Measurements from ENCODE around the gene VWCE. TPM values are rescaled to one million over a fixed set of nuclear protein-coding genes. Genes with fewer than 3 reads are reported as not detected.
"Not testable (repeated sequence)": the region's sequence is repeated elsewhere in the genome, so short reads cannot be mapped to it uniquely, and the experiment has no call there.

Gene VWCE
- total and polyA plus RNA-seq, 8 donors, result 0.16 to 0.90 (median 0.36) TPM

DNA sequence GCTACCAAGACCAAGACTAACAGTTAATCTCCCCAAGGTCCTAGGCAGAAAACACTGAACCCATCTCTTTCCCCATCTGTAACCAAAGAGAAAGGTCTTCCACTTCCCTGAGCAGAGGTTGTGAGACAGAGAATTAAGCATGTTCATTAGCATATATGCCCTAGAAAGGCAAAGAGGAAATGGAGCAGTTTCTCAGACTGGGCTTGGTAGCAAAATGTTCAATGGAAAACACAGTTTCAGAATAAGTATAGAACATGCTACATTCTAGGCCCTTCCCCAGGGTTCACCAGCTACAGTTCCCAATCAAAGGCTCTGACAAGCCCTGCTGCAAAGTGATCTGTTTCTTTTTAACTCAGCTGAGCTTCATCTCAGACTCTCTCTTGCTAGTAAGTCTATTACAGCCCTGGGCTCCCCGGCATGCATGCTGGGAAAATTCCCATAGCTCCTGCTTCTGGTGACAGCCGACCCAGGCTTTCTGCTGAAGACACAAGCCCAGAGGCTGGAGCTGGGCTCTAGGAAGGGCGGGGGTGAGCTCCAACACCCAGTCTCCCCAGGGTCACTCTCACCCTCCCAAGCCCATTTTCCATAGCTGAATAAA is 62.5 kb downstream of the VWCE start:
- ATAC-seq; H3K27ac ChIP-seq; FAIRE-seq; H3K27me3 ChIP-seq; H3K4me1 ChIP-seq; H3K9me3 ChIP-seq; DNase-seq; H3K4me3 ChIP-seq; H3K36me3 ChIP-seq; intact Hi-C loops (cut with DNase I): not testable (repeated sequence)
- WGBS, 2 donors, result no CpG with 5 or more reads among the region's 3 CpGs

DNA sequence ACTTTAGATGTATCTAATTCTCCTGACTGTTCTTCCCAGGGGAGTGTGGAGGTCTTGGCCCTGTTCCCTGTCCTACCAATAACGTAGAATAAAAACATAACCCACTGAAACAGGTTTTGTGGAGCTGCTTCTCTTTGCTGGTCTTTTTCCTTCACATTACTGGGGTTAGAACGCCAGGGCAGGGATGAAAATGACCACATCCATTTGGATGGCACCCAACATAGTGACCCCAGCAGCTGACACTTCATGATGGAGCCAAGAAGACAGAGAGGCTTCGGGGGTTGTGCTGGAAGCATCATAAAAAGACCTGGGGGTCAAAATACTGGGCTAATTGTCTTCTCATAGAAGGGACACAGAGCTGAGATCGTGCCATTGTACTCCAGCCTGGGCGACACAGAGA is 63.5 kb downstream of the VWCE start:
- intact Hi-C loops (cut with DNase I); H3K4me3 ChIP-seq; FAIRE-seq; H3K36me3 ChIP-seq; DNase-seq; H3K27ac ChIP-seq; ATAC-seq; H3K27me3 ChIP-seq; H3K9me3 ChIP-seq; H3K4me1 ChIP-seq: not testable (repeated sequence)
- no CpG with 5 or more reads among the region's 5 CpGs for WGBS, 2 donors

DNA sequence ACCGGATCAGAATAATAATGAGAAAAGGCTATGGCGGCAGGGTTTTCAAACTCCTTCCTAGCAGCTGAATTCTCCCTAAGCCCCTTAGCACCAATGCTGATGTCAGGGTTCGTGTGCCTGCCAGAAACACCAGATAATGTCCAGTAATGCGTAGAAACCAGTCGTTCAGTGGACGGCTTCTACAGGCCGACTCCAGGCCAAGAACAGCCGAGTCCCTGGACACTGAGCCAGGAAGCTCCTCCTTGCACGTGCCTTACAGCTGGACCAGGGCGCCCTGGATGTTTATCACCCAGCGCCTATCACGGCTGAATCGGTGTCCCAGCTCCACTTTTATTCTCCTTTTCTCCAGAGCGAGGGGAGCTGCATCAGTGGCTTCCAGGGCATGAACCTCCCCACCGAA is 64.1 kb downstream of the VWCE start:
- H3K36me3 ChIP-seq; H3K27ac ChIP-seq; H3K4me1 ChIP-seq; FAIRE-seq; ATAC-seq; H3K4me3 ChIP-seq; intact Hi-C loops (cut with DNase I); H3K9me3 ChIP-seq; DNase-seq; H3K27me3 ChIP-seq: not testable (repeated sequence)
- WGBS, 2 donors, result no CpG with 5 or more reads among the region's 15 CpGs

DNA sequence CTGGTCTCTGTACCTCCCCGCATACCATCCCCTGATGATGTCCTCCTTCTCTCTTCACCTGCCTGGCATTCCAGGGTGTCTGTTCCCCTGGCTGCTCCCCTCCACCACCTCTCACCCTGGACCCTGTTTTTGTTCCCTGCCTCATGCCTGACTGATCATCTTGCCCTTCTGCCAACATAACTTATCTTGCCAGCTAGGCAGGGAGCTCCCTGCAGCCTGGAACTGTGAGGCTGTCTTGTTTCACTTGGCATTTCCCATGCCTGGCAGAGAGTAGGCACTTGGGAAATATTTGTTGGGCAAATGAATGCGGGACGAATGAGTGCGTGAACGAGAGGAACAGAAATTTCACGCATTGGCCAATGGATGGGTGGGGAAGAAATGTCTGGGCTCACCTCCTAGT is 65.7 kb downstream of the VWCE start:
- H3K27ac ChIP-seq; H3K9me3 ChIP-seq; H3K4me1 ChIP-seq; H3K27me3 ChIP-seq; ATAC-seq; H3K36me3 ChIP-seq; H3K4me3 ChIP-seq; DNase-seq; intact Hi-C loops (cut with DNase I); FAIRE-seq: not testable (repeated sequence)
- WGBS, 2 donors, result no CpG with 5 or more reads among the region's 6 CpGs

DNA sequence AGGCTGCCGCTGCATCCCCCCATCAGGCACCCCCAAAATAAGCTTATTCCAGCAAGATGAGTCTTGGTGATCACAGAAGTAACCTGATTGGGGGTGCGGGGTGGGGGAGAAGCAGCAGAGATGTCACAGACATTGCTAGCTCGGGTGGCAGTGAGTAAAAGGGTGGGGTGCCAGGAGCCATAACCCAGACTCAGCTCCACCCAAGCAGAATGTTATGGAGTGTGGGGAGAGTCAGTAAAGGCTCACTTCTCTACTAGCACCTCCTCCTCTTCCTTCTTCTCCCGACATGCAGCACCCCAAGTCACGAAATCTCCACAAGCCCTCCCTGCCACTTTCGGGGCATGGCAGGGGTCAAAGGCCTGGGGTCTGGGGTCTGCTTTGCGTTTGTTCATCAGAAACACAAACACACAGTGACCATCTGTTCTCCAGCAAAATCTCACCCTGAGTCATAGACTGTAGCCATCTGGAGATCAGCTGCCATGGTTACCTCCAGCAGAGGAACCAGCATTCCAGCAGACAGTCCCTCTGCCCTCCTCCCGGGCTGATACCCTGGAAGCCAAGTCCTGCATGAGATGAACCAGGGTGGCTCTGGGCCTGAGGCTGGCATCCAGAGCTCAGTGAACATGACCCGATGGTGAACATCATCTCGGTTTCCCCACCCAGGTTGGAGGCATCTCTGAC is 68.5 kb downstream of the VWCE start:
- FAIRE-seq; H3K4me3 ChIP-seq; H3K36me3 ChIP-seq; H3K27me3 ChIP-seq; ATAC-seq; H3K9me3 ChIP-seq; DNase-seq; H3K27ac ChIP-seq; H3K4me1 ChIP-seq; intact Hi-C loops (cut with DNase I): not testable (repeated sequence)
- no CpG with 5 or more reads among the region's 10 CpGs for WGBS, 2 donors

DNA sequence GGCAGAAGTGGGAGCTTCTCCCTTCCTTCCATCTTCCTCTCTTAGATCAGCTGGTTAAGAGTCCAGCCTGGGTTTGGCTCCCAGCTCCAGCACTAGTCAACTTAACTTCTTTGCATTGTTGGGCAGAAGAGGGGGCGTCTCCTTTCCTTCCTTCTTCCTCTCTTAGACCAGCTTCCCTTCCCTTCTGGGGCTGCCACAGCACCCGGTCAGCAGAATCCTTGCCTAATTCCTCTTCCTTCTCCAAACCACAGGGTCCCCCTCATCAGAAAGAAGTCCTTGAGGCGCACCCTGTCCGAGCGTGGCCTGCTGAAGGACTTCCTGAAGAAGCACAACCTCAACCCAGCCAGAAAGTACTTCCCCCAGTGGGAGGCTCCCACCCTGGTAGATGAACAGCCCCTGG is 72.4 kb downstream of the VWCE start:
- H3K9me3 ChIP-seq; H3K4me1 ChIP-seq; FAIRE-seq; intact Hi-C loops (cut with DNase I); H3K27ac ChIP-seq; H3K36me3 ChIP-seq; H3K4me3 ChIP-seq; DNase-seq; H3K27me3 ChIP-seq: not testable (repeated sequence)
- no CpG with 5 or more reads among the region's 5 CpGs for WGBS, 2 donors
- peak in 2 of 4 donors; percentile 29 to 56 for ATAC-seq

DNA sequence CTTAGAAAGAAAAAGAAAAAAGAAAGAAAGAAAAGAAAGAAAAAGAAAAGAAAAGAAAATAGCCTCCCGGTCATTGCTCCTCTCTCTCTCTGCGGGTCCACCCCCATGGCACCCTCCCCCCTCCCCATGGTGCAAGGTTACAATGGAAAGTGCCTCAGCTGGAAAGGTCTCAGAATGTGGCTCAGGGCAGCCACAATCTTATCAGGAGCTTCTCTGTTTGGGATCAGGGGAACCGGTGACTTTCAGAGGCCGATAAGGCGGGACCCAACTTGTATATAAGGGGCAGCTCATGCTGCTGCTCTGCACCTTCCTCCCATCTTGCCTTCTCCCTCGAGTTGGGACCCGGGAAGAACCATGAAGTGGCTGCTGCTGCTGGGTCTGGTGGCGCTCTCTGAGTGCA is 73.1 kb downstream of the VWCE start, which contains the start of gene PGA4:
PGA4 (plus strand) TSS at position 301 of the 400 bp plus-strand sequence; CDS start at position 355, 54 bp downstream.
- H3K36me3 ChIP-seq; ATAC-seq; intact Hi-C loops (cut with DNase I); H3K27me3 ChIP-seq; H3K4me1 ChIP-seq; DNase-seq; FAIRE-seq; H3K9me3 ChIP-seq; H3K4me3 ChIP-seq; H3K27ac ChIP-seq: not testable (repeated sequence)
- no CpG with 5 or more reads among the region's 8 CpGs for WGBS, 2 donors

DNA sequence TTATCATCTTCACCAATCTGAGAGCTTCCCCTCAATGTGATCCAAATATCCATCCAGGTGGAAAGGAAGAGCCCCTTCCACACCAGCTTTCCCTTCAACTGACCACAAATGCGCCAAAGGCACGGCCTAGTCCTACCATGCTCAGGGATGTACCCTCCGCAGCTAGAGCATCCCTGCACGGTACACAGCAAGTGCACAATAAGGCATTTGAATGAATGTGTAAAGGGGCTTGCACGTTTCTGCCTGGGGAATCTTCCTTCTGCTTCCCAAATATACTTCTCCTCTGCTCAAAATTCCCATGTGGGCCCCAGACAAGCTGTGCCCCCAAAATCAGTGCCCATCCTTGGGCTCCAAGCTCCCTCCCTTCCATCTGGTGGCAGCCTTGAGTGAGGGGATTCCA is 76.1 kb downstream of the VWCE start:
- H3K27me3 ChIP-seq; H3K4me3 ChIP-seq; H3K27ac ChIP-seq; FAIRE-seq; ATAC-seq; H3K36me3 ChIP-seq; H3K4me1 ChIP-seq; H3K9me3 ChIP-seq; DNase-seq; intact Hi-C loops (cut with DNase I): not testable (repeated sequence)
- WGBS, 2 donors, result 81 to 88% methylated on average over 5 of the region's 5 CpGs

DNA sequence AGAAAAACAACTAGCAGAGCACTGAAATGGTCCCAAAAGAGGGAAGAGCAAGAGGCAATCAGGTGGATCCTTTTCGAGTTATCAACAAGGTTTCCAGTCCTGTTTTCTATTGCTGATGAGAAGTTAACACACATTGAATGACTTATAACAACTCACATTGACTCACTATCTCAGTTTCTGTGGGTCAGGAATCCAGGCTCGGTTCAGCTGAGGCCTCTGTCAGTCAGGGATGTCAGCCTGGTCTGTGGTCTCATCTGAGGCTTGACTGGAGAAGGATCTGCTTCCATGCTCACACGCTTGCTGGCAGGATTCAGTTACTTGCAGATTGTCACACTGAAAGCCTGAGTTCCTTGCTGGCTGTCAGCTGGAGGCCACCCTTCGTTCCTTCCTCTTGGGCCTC is 76.8 kb downstream of the VWCE start:
- H3K27me3 ChIP-seq; H3K4me3 ChIP-seq; ATAC-seq; intact Hi-C loops (cut with DNase I); FAIRE-seq; DNase-seq; H3K4me1 ChIP-seq; H3K36me3 ChIP-seq; H3K27ac ChIP-seq; H3K9me3 ChIP-seq: not testable (repeated sequence)
- WGBS, 2 donors, result no CpG with 5 or more reads among the region's 4 CpGs

DNA sequence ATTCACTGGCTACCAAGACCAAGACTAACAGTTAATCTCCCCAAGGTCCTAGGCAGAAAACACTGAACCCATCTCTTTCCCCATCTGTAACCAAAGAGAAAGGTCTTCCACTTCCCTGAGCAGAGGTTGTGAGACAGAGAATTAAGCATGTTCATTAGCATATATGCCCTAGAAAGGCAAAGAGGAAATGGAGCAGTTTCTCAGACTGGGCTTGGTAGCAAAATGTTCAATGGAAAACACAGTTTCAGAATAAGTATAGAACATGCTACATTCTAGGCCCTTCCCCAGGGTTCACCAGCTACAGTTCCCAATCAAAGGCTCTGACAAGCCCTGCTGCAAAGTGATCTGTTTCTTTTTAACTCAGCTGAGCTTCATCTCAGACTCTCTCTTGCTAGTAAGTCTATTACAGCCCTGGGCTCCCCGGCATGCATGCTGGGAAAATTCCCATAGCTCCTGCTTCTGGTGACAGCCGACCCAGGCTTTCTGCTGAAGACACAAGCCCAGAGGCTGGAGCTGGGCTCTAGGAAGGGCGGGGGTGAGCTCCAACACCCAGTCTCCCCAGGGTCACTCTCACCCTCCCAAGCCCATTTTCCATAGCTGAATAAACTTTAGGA is 81.3 kb downstream of the VWCE start:
- not testable (repeated sequence) for FAIRE-seq

DNA sequence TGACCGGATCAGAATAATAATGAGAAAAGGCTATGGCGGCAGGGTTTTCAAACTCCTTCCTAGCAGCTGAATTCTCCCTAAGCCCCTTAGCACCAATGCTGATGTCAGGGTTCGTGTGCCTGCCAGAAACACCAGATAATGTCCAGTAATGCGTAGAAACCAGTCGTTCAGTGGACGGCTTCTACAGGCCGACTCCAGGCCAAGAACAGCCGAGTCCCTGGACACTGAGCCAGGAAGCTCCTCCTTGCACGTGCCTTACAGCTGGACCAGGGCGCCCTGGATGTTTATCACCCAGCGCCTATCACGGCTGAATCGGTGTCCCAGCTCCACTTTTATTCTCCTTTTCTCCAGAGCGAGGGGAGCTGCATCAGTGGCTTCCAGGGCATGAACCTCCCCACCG is 82.9 kb downstream of the VWCE start:
- H3K4me3 ChIP-seq; H3K9me3 ChIP-seq; intact Hi-C loops (cut with DNase I); H3K36me3 ChIP-seq; FAIRE-seq; DNase-seq; H3K27ac ChIP-seq; ATAC-seq; H3K27me3 ChIP-seq; H3K4me1 ChIP-seq: not testable (repeated sequence)
- WGBS, 2 donors, result no CpG with 5 or more reads among the region's 15 CpGs

More for the DNA sequence above, 81.3 kb downstream of the VWCE start:
- no CpG with 5 or more reads among the region's 3 CpGs for WGBS, 2 donors
- H3K27ac ChIP-seq; H3K9me3 ChIP-seq; ATAC-seq; H3K27me3 ChIP-seq; intact Hi-C loops (cut with DNase I); H3K36me3 ChIP-seq; H3K4me1 ChIP-seq; H3K4me3 ChIP-seq; DNase-seq: not testable (repeated sequence)

DNA sequence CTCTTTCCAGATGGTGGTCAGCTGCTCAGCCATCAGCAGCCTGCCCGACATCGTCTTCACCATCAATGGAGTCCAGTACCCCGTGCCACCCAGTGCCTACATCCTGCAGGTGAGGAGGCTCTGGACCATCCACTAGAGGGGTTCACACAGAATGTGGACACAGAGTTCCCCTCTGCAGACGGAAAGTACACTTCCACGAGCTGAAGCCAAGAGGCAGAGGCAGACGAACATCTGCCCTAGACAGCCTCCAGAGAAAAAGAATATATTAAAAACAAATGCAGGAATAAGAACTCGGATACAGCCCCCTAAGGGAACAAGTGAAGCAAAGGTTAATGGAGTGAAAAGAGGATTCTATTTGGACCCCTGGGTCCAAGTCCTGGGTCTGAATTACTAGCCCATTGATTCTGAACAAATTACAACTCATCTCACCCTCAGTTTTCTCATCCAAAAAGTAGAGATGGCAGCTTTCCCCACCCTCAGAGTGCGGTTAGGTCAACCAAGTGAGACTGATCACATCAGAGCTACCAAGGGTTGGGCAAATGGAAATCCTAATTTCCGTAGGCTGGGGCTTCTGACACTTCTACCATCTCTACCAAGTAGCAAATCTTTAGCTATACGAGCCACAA is 83.7 kb downstream of the VWCE start:
- H3K4me1 ChIP-seq; ATAC-seq; H3K27me3 ChIP-seq; intact Hi-C loops (cut with DNase I); H3K9me3 ChIP-seq; H3K27ac ChIP-seq; DNase-seq; H3K4me3 ChIP-seq; H3K36me3 ChIP-seq; FAIRE-seq: not testable (repeated sequence)
- WGBS, 2 donors, result 75 to 79% methylated on average over 7 of the region's 10 CpGs

Measured in pancreas (tissue), 10 donors.